Measurements from ENCODE around the gene NR2F2.

- TF ChIP-seq, protein P1, sequence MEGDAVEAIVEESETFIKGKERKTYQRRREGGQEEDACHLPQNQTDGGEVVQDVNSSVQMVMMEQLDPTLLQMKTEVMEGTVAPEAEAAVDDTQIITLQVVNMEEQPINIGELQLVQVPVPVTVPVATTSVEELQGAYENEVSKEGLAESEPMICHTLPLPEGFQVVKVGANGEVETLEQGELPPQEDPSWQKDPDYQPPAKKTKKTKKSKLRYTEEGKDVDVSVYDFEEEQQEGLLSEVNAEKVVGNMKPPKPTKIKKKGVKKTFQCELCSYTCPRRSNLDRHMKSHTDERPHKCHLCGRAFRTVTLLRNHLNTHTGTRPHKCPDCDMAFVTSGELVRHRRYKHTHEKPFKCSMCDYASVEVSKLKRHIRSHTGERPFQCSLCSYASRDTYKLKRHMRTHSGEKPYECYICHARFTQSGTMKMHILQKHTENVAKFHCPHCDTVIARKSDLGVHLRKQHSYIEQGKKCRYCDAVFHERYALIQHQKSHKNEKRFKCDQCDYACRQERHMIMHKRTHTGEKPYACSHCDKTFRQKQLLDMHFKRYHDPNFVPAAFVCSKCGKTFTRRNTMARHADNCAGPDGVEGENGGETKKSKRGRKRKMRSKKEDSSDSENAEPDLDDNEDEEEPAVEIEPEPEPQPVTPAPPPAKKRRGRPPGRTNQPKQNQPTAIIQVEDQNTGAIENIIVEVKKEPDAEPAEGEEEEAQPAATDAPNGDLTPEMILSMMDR (conservative IDR thresholded peaks at IDR 0.05) = no peak
- TF ChIP-seq EZH2 (IDR thresholded peaks at IDR 0.05; ENCODE audit: low read depth) = no peak
Observed at GRCh38 chr15:96293441-96293840, 37.1 kb upstream of the NR2F2 start.
